ENCODE measurements around the gene VPS26C. TPM values are rescaled to one million over a fixed set of nuclear protein-coding genes. Genes with fewer than 3 reads are reported as not detected.

VPS26C gene
- total RNA-seq, 1 experiment from 2014 or later = 40.5 TPM

DNA sequence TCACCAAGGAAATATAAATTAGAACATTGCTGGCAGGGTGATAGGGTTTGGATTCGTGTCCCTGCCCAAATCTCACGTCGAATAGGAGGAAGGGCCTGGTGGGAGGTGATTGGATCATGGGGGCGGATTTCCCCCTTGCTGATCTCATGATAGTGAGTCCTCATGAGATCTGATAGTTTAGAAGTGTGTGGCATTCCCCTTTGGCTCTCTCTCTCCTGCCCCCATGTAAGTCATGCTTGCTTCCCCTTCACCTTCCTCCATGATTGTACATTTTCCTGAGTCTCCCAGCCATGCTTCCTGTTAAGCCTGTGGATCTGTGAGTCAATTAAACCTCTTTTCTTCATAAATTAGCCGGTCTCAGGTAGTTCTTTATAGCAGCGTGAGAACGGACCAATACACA is 60.6 kb downstream of the VPS26C start:
- Histone ChIP-seq H3K9me3 (no peaks in the 10 kb centered on the region; the same call in 1 of the 2 replicates), H3K36me3 (ENCODE audit: control insufficient read depth, insufficient read depth, low read length) (no peaks in the 10 kb centered on the region; the same call in 1 of the 2 replicates), H3K4me3 (ENCODE audit: low read depth, low read length) (no peak overlapping the region), H3K4me1 (no peaks in the 10 kb centered on the region), H3K27me3 (replicated peaks; ENCODE audit: control insufficient read depth, insufficient read depth, low read length) (no peaks in the 10 kb centered on the region)
- POLR2A ChIA-PET = no interaction called here
- intact Hi-C loops (cut with micrococcal nuclease; ENCODE audit: unreplicated experiment) = no loop called here
- H3K36me3 Mint-ChIP-seq (ENCODE audit: insufficient read depth, unreplicated experiment) = peaks cover 33% of the 10 kb centered on the region
- H3K4me3 Mint-ChIP-seq (ENCODE audit: unreplicated experiment) = no peak overlapping the region
- no peak overlapping the region for H3K27ac Mint-ChIP-seq (ENCODE audit: unreplicated experiment)
- no TSS peak for BruUV-seq (replicated peaks)
- no peaks in the 10 kb centered on the region for H3K4me1 Mint-ChIP-seq (ENCODE audit: low read depth, unreplicated experiment)
- H3K9me3 Mint-ChIP-seq (ENCODE audit: unreplicated experiment) = no peaks in the 10 kb centered on the region
- no peaks in the 10 kb centered on the region for H3K27me3 Mint-ChIP-seq (ENCODE audit: insufficient read depth, unreplicated experiment)
- TF ChIP-seq, protein P1, sequence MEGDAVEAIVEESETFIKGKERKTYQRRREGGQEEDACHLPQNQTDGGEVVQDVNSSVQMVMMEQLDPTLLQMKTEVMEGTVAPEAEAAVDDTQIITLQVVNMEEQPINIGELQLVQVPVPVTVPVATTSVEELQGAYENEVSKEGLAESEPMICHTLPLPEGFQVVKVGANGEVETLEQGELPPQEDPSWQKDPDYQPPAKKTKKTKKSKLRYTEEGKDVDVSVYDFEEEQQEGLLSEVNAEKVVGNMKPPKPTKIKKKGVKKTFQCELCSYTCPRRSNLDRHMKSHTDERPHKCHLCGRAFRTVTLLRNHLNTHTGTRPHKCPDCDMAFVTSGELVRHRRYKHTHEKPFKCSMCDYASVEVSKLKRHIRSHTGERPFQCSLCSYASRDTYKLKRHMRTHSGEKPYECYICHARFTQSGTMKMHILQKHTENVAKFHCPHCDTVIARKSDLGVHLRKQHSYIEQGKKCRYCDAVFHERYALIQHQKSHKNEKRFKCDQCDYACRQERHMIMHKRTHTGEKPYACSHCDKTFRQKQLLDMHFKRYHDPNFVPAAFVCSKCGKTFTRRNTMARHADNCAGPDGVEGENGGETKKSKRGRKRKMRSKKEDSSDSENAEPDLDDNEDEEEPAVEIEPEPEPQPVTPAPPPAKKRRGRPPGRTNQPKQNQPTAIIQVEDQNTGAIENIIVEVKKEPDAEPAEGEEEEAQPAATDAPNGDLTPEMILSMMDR (IDR thresholded peaks at IDR 0.05; ENCODE audit: insufficient read depth in 1 of 2, low read depth in 1 of 2, low read length in 1 of 2, severe bottlenecking in 1 of 2, unreplicated experiment in 1 of 2) = no peak
- CTCF ChIA-PET = no interaction called here
- no peak for DNase-seq

DNA sequence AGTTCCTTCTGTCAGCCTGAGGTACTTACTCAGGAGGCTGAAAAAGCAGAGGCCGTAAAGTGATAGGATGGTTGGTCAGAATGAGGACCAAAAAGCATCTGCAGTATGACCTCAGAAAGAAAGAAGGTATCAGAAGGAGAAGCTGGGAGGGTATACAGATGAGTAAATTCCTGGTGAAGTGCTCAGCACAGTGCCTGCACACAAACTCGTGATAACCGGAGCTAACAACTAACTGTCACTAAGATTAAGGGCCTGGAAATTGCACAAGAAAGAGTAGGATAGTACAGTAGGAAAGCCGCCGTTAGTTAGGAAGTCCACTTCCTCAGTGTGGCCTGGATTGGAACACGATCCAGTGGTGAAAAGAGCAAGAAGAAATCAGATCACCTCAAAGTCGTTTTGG is 62.6 kb downstream of the VPS26C start:
- BruUV-seq (replicated peaks) = no TSS peak
- H3K27me3 Mint-ChIP-seq (ENCODE audit: insufficient read depth, unreplicated experiment) = no peaks in the 10 kb centered on the region
- H3K4me3 ChIP-seq (ENCODE audit: low read depth, low read length) = no peak overlapping the region
- H3K4me3 Mint-ChIP-seq (ENCODE audit: unreplicated experiment) = no peak overlapping the region
- no peaks in the 10 kb centered on the region for H3K4me1 ChIP-seq
- no peak for DNase-seq
- no peaks in the 10 kb centered on the region for H3K9me3 Mint-ChIP-seq (ENCODE audit: unreplicated experiment)
- H3K4me1 Mint-ChIP-seq (ENCODE audit: low read depth, unreplicated experiment) = no peaks in the 10 kb centered on the region
- peaks cover 50% of the 10 kb centered on the region for H3K36me3 Mint-ChIP-seq (ENCODE audit: insufficient read depth, unreplicated experiment)
- CTCF ChIA-PET = no interaction called here
- H3K9me3 ChIP-seq = no peaks in the 10 kb centered on the region
- POLR2A ChIA-PET = no interaction called here
- no peaks in the 10 kb centered on the region for H3K27me3 ChIP-seq (replicated peaks; ENCODE audit: control insufficient read depth, insufficient read depth, low read length)
- intact Hi-C loops (cut with micrococcal nuclease; ENCODE audit: unreplicated experiment) = no loop called here
- peaks cover 3% of the 10 kb centered on the region; the same call in 1 of the 2 replicates for H3K36me3 ChIP-seq (ENCODE audit: control insufficient read depth, insufficient read depth, low read length)
- H3K27ac Mint-ChIP-seq (ENCODE audit: unreplicated experiment) = no peak overlapping the region
- TF ChIP-seq, protein P1 (IDR thresholded peaks at IDR 0.05; ENCODE audit: insufficient read depth in 1 of 2, low read depth in 1 of 2, low read length in 1 of 2, severe bottlenecking in 1 of 2, unreplicated experiment in 1 of 2) = no peak

DNA sequence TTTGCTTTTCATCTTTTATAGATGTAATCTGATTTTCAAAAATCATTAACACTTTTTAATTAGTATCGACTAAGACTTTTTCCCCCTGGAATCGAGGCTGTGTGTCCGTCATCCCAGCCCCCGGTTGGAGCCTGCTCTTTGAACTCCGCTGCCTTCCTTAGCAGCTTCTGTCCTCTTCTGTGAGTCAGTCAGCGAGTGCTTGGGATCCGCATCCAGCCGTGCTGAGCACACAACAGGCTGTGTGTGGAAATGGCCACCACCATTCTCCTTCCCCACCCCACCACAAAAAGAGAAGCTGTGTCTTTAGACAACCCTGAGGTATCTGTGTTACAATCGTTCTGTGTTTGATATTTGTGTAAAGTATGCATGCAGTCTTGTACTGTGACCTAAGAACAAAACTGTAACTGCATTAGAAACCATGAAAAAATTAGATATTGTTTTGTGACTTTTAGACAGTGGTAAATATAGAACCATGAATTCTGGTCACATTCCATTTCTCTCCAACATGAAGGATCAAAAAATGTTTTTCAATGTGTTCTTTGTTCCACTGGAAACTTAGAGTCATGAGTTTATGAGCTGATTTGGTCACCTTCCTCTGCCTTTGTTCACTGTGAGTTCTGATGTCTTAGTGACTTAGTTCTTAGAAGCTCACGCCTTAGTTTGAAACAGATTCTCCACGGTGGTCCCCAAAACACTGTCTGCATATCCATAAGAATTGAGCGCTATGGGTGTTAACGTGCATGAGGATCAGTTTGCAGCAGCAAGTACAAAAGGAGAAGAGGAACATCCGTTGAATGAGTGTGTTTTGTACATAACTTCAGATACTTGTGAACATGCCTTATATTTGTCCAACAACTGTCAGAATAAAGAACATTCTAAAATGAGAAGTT is 64.7 kb downstream of the VPS26C start:
- Histone ChIP-seq H3K9me3 (no peaks in the 10 kb centered on the region), H3K4me1 (no peaks in the 10 kb centered on the region), H3K36me3 (ENCODE audit: control insufficient read depth, insufficient read depth, low read length) (peaks cover 3% of the 10 kb centered on the region; the same call in 1 of the 2 replicates), H3K4me3 (ENCODE audit: low read depth, low read length) (no peak overlapping the region), H3K27me3 (replicated peaks; ENCODE audit: control insufficient read depth, insufficient read depth, low read length) (no peaks in the 10 kb centered on the region)
- CTCF ChIA-PET = no interaction called here
- POLR2A ChIA-PET = no interaction called here
- TF ChIP-seq, protein P1 (IDR thresholded peaks at IDR 0.05; ENCODE audit: insufficient read depth in 1 of 2, low read depth in 1 of 2, low read length in 1 of 2, severe bottlenecking in 1 of 2, unreplicated experiment in 1 of 2) = no peak
- intact Hi-C loops (cut with micrococcal nuclease; ENCODE audit: unreplicated experiment) = no loop called here
- H3K9me3 Mint-ChIP-seq (ENCODE audit: unreplicated experiment) = no peaks in the 10 kb centered on the region
- TSS peak; percentile 66 for BruUV-seq (replicated peaks)
- no peaks in the 10 kb centered on the region for H3K4me1 Mint-ChIP-seq (ENCODE audit: low read depth, unreplicated experiment)
- no peak overlapping the region for H3K27ac Mint-ChIP-seq (ENCODE audit: unreplicated experiment)
- no peaks in the 10 kb centered on the region for H3K27me3 Mint-ChIP-seq (ENCODE audit: insufficient read depth, unreplicated experiment)
- H3K36me3 Mint-ChIP-seq (ENCODE audit: insufficient read depth, unreplicated experiment) = peaks cover 62% of the 10 kb centered on the region
- no peak overlapping the region for H3K4me3 Mint-ChIP-seq (ENCODE audit: unreplicated experiment)
- no peak for DNase-seq

All from Caco-2 (cell line).